NCI-H187 (cell line): Measurements from ENCODE around the gene FSCN2.

Experiments
- DNase-seq, 2 experiments: peaks; one replicate each; lab custom pipeline; 2025; lab: John Stamatoyannopoulos, UW

FSCN2 gene

GRCh38 chr17:81558115-81558468 lies 29.9 kb downstream of the FSCN2 start:
- DNase-seq = no peak

DNA sequence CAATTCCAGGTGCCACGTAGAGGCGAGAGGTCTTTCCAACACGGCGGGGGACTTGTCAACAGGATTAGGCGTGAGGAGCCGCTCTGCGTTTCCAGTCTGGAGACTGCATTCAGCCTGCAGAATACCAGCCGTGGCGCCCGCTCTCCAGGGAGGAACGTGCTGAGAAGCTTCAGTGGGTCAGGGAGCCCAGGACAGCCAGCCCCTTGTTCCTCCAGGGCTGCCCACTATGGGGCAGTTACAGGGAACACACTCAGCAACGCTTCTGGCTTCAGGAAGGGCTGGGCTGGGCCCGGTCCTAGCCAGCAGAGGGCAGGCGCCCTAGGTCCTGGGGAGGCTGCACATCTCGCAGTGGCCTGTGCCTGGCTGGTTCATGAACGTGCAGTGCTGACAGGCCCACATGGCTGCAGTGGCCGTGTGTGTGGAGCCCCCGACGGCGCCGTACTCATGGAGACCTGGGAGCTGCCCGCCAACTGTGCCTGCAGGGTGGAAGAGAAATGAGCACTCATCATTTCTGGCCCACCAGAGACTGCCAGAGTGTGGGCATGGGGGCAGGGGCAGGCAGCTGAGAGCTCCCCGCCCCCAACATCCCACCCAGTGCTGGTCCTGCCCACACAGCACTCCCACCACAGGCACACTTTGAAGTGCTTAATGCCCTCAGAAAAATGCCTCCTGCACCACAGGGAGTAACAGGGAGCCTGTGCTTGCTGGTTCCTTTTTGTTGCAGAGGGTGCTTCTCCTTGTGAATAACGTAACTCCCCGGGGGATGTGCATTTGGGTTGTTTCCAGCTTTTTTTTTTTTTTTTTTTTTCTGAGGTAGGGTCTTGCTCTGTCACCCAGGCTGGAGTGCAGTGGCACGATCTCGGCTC lies 31.0 kb downstream of the FSCN2 start:
- no peak for DNase-seq

GRCh38 chr17:81561494-81561885 lies 33.3 kb downstream of the FSCN2 start:
- no peak for DNase-seq

GRCh38 chr17:81563861-81564586 lies 35.8 kb downstream of the FSCN2 start:
- no peak for DNase-seq

DNA sequence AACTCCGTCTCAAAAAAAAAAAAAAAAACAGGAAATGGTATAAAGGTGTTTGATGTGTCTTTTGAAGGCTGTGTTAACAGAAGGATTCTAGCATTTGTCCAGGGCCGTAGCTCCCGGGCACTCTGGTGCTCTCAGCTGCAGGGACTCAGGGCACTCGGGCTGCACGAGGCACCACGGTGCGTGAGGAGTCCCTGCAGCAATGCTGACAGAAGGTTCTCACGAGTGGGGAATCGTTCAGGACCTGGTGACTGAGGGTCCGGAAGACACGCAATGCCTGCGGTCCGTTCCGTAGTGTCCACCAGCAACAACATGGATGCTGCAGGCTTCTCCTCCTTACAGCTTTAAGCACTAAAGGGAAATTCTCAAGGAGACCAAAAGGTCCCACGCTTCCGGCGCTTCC lies 36.6 kb downstream of the FSCN2 start:
- DNase-seq = no peak

- no peak for DNase-seq
These were observed 37.1 kb downstream of the FSCN2 start for GRCh38 chr17:81565231-81565630.

DNA sequence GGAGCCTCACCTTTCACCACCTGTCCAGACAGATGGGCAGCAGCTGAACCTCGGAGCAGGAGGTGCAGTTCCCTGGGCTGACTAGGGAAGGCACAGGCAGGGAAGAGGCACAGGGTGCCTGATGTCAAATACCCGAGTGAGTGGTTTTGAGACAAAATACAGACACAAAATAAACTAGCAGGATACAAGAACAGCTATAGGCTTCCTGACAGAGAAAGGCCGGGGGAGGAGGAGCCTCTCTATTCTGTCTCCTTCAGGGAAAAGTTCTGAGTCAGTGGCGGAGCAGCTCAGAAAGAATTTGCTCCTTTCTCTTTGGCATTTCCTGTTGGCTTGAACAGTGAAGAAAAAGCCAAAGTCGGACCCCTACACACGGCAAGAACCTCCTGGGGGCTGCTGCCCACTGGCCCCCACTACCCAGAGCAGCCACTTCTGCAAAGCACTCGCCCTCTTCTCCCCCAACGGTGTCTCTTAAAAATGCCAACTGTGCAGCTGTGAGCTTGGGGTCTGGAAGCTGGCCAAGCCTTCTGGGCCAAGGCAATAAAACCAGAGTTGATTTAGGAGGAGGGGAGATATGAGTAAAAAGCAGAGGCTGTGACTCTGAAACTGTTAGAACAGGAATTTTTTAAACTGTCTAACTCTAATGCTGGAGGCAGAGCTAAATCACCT lies 38.4 kb downstream of the FSCN2 start:
- DNase-seq = peak; percentile 33 to 34

- no peak for DNase-seq
These were observed 39.0 kb downstream of the FSCN2 start for GRCh38 chr17:81567191-81567590.

GRCh38 chr17:81568416-81568815 lies 40.2 kb downstream of the FSCN2 start:
- DNase-seq = no peak

DNA sequence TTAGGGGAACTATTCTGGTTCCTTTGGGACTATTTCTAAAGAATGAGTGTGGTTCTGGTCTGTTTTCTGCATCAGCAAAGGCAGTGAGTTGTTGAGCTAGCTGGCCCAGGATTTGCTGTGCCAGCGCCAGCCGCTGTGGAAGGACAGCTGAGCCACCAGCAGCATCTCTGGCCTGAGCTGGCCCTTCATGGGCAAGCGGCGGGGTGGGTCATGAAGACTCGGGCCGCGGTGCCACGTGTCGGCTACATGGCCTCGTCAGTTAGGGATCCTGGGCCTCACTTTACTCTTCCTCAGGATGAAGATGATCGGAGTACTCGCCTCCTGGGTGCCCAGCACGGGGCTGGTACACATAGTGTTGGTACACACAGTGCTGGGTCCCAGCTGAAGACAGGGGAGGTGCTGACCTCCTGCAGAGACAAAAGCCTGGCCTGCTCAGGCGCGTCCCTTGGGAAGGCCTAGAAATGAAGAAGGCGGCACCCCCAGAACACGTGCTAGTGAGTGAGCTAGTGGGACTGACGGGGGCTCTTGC lies 41.9 kb downstream of the FSCN2 start:
- no peak for DNase-seq

GRCh38 chr17:81570964-81571363 lies 42.8 kb downstream of the FSCN2 start:
- DNase-seq = no peak

DNA sequence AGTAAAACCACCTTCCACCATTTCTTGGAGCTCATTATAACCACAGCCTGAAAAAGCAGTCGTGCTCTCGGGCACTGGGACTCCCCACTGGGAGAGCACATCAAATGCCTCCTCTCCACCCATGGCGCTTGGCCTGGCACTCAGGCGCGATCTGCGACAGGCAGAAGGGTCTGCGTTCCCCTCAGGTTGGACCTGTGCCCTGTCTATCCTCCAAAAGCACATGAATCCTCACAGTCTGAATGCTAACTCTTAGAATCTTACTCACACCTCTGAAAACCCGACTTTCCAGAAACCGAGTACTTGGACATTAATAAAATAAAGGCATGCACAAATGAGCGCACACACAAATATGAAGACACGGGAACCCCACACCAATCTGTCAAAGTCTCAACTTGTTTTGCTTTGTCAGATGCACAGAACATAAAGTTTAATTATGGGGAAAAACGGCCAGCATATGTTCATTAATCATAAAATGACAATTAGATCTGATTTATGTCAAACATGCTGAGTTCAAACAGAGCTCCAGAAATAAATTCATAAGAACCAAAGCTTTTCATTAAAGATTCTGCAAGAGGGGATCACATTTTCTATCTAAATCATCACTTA lies 44.5 kb downstream of the FSCN2 start:
- no peak for DNase-seq

GRCh38 chr17:81573794-81574642 lies 45.8 kb downstream of the FSCN2 start:
- no peak for DNase-seq

DNA sequence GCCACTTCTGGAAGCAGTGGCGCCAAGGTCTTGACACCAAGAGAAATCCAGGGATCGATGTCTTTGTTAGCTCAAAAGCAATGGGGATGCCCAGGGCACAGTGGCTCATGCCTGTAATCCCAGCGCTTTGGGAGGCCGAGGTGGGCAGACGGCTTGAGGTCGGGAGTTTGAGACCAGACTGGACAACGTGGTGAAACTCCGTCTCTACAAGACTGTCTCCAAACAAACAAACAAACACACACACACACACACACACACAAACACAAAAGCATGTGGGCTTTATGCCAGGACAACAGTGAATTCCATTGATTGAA lies 46.4 kb downstream of the FSCN2 start:
- no peak for DNase-seq

GRCh38 chr17:81575836-81576235 lies 47.7 kb downstream of the FSCN2 start:
- no peak for DNase-seq

GRCh38 chr17:81576621-81577277 lies 48.6 kb downstream of the FSCN2 start:
- no peak for DNase-seq

DNA sequence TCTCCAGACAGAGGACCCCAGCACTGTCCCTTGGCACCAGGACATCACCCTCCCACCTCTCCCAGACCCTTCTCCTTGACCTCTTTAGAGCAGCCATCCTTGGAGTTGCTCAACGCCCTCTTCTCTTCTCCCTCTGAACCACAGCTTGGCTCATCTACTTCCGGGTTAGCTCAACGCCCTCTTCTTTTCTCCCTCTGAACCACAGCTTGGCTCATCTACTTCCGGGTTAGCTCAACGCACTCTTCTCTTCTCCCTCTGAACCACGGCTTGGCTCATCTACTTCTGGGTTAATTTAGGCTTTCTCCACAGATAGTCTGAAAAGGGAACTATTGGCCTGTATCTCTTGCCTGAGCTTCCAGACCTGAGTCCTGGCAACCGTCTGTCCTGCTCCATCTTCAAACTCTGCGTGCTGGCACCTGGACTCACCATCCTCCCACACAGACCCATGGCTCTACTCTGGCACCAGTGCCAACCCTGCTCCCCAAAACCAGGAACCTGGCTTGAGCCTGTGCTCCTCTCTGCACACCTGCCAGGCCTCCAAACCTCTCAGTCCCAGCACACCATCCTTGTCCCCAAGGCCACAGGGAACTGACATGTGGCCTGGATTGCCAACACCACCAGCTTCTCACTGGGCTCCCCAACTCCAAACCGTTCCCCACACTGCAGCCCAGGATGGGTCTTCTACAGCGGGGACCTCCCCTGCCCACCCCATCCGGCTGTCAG lies 49.3 kb downstream of the FSCN2 start:
- no peak for DNase-seq

- DNase-seq = no peak
These were observed 49.9 kb downstream of the FSCN2 start for GRCh38 chr17:81578038-81578441.

GRCh38 chr17:81578561-81579225 lies 50.5 kb downstream of the FSCN2 start:
- DNase-seq = no peak

DNA sequence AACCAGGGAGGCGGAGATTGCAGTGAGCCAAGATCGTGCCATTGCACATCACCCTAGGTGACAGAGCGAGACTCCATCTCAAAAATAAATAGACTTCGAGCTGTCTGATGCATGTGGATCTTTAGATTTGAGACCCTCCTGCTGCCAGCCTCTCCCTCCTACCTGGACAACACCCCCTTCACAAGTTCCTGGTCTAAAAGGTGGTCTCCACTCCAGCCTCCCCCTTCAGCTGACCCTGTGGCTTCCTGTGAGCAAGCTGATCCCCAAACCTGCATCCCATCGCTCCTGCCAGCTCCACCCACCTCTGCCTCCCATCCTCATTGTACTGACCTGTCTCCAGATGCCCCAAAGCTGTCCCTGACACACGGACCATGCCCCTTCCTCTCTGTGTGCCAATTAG lies 51.1 kb downstream of the FSCN2 start:
- DNase-seq = no peak
